ENCODE data around the gene TM7SF2.

GRCh38 chr11:65130631-65131416 lies 19.2 kb downstream of the TM7SF2 start:
- no peak for TF ChIP-seq TAF1 (IDR thresholded peaks at IDR 0.05; ENCODE audit: borderline replicate concordance, low read depth, low read length)
- no peak for TF ChIP-seq POLR2AphosphoS5 (IDR thresholded peaks at IDR 0.05; ENCODE audit: low read depth, low read length)
